Suprapubic skin (tissue), 4 donors: ENCODE measurements around the gene THTPA. TPM values are rescaled to one million over a fixed set of nuclear protein-coding genes. Genes with fewer than 3 reads are reported as not detected.
A peak's percentile ranks its signal among the peaks of the same experiment; 100 is the strongest.
"Not testable (repeated sequence)": the region's sequence is repeated elsewhere in the genome, so short reads cannot be mapped to it uniquely, and the experiment has no call there.

ENCODE experiments used
- DNase-seq, 2 donors: peaks; one replicate each; pipeline ENCODE4 v3.0.0-alpha.2; 2019; ENCODE audit warnings: low spot score in 2 of 2
- H3K27ac ChIP-seq: fragments of 200-600 bp; sonication (generic); one replicate; pipeline ENCODE4 v1.5.1; 2019
- H3K27me3 ChIP-seq: fragments of 200-600 bp; sonication (generic); one replicate; pipeline ENCODE4 v1.5.1; 2019
- H3K36me3 ChIP-seq: fragments of 200-600 bp; sonication (generic); one replicate; pipeline ENCODE4 v1.5.1; 2019
- H3K4me1 ChIP-seq: fragments of 200-600 bp; sonication (generic); one replicate; pipeline ENCODE4 v1.5.1; 2019
- H3K4me3 ChIP-seq: fragments of 200-600 bp; sonication (generic); one replicate; pipeline ENCODE4 v1.5.1; 2019; ENCODE audit warnings: mild to moderate bottlenecking
- H3K9me3 ChIP-seq: fragments of 200-600 bp; sonication (generic); one replicate; pipeline ENCODE4 v1.5.1; 2019
- CTCF ChIP-seq, 2 donors: fragments of 200-600 bp in 1 of 2; fragments of 450-650 bp in 1 of 2; sonication (generic) in 1 of 2; IDR thresholded peaks; one replicate each; pipeline ENCODE4 v1.5.1; 2016 to 2019; ENCODE audit warnings: antibody characterized with exemption in 2 of 2, mild to moderate bottlenecking in 1 of 2, moderate library complexity in 1 of 2
- EP300 ChIP-seq: sonication (generic); formaldehyde crosslinking; IDR thresholded peaks from one replicate; pipeline ENCODE4 v1.6.1; 2017; ENCODE audit warnings: antibody characterized with exemption
- POLR2A ChIP-seq, 2 donors: fragments of 450-650 bp; IDR thresholded peaks; one replicate each; pipeline ENCODE4 v1.6.1; 2017; ENCODE audit warnings: antibody characterized with exemption in 2 of 2, mild to moderate bottlenecking in 2 of 2, moderate library complexity in 2 of 2
- POLR2AphosphoS5 ChIP-seq, 3 donors: sonication (generic); formaldehyde crosslinking; IDR thresholded peaks; one replicate each; pipeline ENCODE4 v1.6.1; 2017; ENCODE audit warnings: antibody characterized with exemption in 3 of 3
- WGBS: methylation state at CpG from one replicate; pipeline ENCODE4 v1.1.5; 2018; 5-methylcytosine and 5-hydroxymethylcytosine counted together
- total RNA-seq, 4 donors: library from RNA; depleted of rRNA; stranded (reverse); fragments of >200 nt; gene quantifications; one replicate each; pipeline ENCODE4 v1.1.0, GENCODE V29; 2016

THTPA gene
- total RNA-seq, 4 donors from 2014 or later, result 7.0 to 16.7 (median 11.8) TPM

DNA sequence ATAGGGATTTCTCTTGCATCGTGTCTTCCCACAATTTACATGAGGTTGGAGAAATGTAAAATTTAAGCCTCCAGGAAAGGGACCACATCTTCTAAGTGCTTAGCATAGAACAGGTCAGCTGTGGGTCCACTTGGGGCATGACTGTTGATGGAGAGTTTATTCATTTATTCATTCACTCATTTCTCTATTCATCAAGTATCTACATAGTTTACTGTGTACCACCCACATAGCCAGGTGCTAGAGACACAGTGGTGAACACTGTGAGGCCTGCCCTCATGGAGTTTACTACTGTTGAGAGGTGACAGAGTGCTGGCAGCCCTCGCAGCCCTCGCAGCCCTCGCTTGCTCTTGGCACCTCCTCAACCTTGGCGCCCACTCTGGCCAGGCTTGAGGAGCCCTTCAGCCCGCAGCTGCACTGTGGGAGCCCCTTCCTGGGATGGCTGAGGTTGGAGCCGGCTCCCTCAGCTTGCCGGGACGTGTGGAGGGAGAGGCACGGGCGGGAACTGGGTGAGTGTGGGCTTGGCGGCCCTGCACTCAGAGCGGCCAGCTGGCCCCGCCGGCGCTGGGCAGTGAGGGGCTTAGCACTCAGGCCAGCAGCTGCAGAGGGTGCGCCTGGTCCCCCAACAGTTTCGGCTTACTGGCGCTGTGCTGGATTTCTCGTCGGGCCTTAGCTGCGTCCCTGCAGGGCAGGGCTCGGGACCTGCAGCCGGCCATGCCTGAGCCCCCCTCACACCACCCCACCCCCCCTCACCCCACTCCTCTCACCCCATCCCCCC is 24.3 kb downstream of the THTPA start:
- TF ChIP-seq EP300, result no peak
- TF ChIP-seq CTCF (IDR thresholded peaks at IDR 0.05), result no peak
- no peak for TF ChIP-seq POLR2A (IDR thresholded peaks at IDR 0.05)
- TF ChIP-seq POLR2AphosphoS5 (IDR thresholded peaks at IDR 0.05), result no peak
- WGBS, result 88% methylated on average over 21 of the region's 24 CpGs
- no peaks in the 10 kb centered on the region for H3K36me3 ChIP-seq
- H3K9me3 ChIP-seq, result no peaks in the 10 kb centered on the region
- H3K4me3 ChIP-seq, result no peak overlapping the region
- peaks cover 24% of the 10 kb centered on the region for H3K4me1 ChIP-seq
- peak in 1 of 2 donors; percentile 44 for DNase-seq
- H3K27me3 ChIP-seq, result peaks cover 62% of the 10 kb centered on the region
- no peak overlapping the region for H3K27ac ChIP-seq

- no peak for TF ChIP-seq EP300
- TF ChIP-seq POLR2AphosphoS5 (IDR thresholded peaks at IDR 0.05), result no peak
- TF ChIP-seq POLR2A (IDR thresholded peaks at IDR 0.05), result no peak
- no peak for TF ChIP-seq CTCF (IDR thresholded peaks at IDR 0.05)
- Histone ChIP-seq H3K36me3 (no peaks in the 10 kb centered on the region), H3K9me3 (no peaks in the 10 kb centered on the region), H3K4me1 (peaks cover 18% of the 10 kb centered on the region), H3K4me3 (no peak overlapping the region), H3K27me3 (peaks cover 56% of the 10 kb centered on the region), H3K27ac (no peak overlapping the region)
- WGBS, result no CpG with 5 or more reads among the region's 8 CpGs
- DNase-seq, result peak in 1 of 2 donors; percentile 45
These were observed 24.8 kb downstream of the THTPA start for GRCh38 chr14:23580948-23581281.

DNA sequence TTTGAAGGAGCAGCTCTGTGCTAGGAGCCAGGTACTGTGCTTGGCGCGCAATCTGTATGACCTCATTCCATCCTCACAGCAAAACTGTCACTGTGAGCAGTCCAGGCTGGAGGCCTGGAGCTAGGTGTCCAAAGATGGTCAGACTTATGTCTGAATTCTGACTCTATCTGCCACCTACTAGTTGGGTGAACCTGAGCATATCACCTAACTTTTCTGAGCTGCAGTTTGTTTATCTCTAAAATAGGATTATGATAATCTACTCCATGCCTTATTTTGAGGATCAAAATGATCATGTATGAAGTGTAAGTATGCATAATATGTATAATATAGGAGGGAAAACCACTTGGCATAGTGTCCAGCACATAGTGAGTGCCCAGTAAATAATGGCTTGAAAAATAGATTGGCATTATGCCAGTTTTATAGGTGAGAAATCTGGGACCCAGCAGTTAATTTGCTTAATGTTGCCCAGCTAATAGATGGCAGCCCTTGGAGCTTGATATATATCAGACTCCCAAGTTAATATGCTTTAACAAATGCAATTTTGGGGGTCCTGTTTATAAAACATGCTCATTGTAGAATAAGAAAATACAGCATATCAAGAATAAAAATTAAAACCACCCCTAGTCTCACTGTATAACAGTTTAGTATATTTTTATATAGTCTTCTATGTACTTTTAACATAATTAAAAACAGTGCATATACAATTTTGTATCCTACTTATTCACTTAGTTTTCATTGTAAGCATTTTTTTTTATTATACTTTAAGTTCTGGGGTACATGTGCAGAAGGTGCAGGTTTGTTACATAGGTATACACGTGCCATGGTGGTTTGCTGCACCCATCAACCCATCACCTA is 27.1 kb downstream of the THTPA start:
- no peak for DNase-seq
- H3K4me3 ChIP-seq, result no peak overlapping the region
- WGBS, result 87% methylated on average over 3 of the region's 3 CpGs
- no peak overlapping the region for H3K27ac ChIP-seq
- no peaks in the 10 kb centered on the region for H3K36me3 ChIP-seq
- peaks cover under 1% of the 10 kb centered on the region for H3K4me1 ChIP-seq
- TF ChIP-seq POLR2AphosphoS5 (IDR thresholded peaks at IDR 0.05), result no peak
- TF ChIP-seq POLR2A (IDR thresholded peaks at IDR 0.05), result no peak
- no peak for TF ChIP-seq EP300
- TF ChIP-seq CTCF (IDR thresholded peaks at IDR 0.05), result no peak
- H3K9me3 ChIP-seq, result no peaks in the 10 kb centered on the region
- H3K27me3 ChIP-seq, result peaks cover 34% of the 10 kb centered on the region

- not testable (repeated sequence) for DNase-seq, H3K4me1 ChIP-seq, H3K27ac ChIP-seq, H3K4me3 ChIP-seq, H3K9me3 ChIP-seq, H3K36me3 ChIP-seq
- 80% methylated on average over 25 of the region's 25 CpGs for WGBS
- peaks cover 26% of the 10 kb centered on the region for H3K27me3 ChIP-seq
These were observed 27.9 kb downstream of the THTPA start for GRCh38 chr14:23583761-23584526.

DNA sequence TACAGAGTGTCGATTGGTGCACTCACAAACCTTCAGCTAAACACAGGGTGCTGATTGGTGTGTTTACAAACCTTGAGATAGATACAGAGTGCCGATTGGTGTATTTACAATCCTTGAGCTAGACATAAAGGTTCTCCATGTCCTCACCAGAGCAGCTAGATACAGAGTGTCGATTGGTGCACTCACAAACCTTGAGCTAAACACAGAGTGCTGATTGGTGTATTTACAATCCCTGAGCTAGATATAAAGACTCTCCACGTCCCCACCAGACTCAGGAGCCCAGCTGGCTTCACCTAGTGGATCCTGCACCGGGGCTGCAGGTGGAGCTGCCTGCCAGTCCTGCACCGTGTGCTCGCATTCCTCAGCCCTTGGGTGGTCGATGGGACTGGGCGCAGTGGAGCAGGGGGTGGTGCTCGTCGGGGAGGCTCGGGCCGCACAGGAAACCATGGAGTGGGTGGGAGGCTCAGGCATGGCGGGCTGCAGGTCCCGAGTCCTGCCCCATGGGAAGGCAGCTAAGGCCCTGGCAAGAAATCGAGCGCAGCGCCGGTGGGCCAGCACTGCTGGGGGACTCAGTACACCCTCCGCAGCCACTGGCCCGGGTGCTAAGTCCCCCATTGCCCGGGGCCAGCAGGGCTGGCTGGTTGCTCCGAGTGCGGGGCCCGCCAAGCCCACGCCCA is 28.6 kb downstream of the THTPA start:
- H3K27me3 ChIP-seq, result peaks cover 20% of the 10 kb centered on the region
- not testable (repeated sequence) for H3K27ac ChIP-seq, H3K4me1 ChIP-seq, DNase-seq, H3K9me3 ChIP-seq, H3K36me3 ChIP-seq, H3K4me3 ChIP-seq
- WGBS, result 96% methylated on average over 15 of the region's 26 CpGs
